Thymus (tissue), 11 donors: Measurements from ENCODE around the gene PMS1. TPM values are rescaled to one million over a fixed set of nuclear protein-coding genes. Genes with fewer than 3 reads are reported as not detected.

ENCODE experiments used
- DNase-seq, 9 donors: peaks; one replicate each; pipeline ENCODE4 v3.0.0-alpha.2; 2013; ENCODE audit warnings: low spot score in 9 of 9, low read depth in 6 of 9, missing footprints in 1 of 9
- H3K27ac ChIP-seq, 2 donors: one replicate each; pipeline ENCODE4 v1.5.1; 2013; ENCODE audit warnings: control low read depth in 1 of 2, low read depth in 1 of 2, low read length in 1 of 2, mild to moderate bottlenecking in 1 of 2, moderate library complexity in 1 of 2
- H3K27me3 ChIP-seq, 2 donors: one replicate each; pipeline ENCODE4 v1.5.1; 2013; ENCODE audit warnings: low read length in 1 of 2; ENCODE audit not compliant: control insufficient read depth in 2 of 2, insufficient read depth in 1 of 2
- H3K36me3 ChIP-seq, 2 donors: one replicate each; pipeline ENCODE4 v1.5.1; 2013; ENCODE audit warnings: low read length in 1 of 2, mild to moderate bottlenecking in 1 of 2, moderate library complexity in 1 of 2; ENCODE audit not compliant: control insufficient read depth in 2 of 2, insufficient read depth in 2 of 2
- H3K4me1 ChIP-seq, 2 donors: one replicate each; pipeline ENCODE4 v1.5.1; 2013; ENCODE audit warnings: low read length in 2 of 2; ENCODE audit not compliant: control insufficient read depth in 2 of 2, insufficient read depth in 2 of 2
- H3K4me3 ChIP-seq, 2 donors: one replicate each; pipeline ENCODE4 v1.5.1; 2013; ENCODE audit warnings: low read length in 2 of 2, control low read depth in 1 of 2, mild to moderate bottlenecking in 1 of 2
- H3K9me3 ChIP-seq, 2 donors: one replicate each; pipeline ENCODE4 v1.5.1; 2013; ENCODE audit warnings: low read length in 1 of 2, mild to moderate bottlenecking in 1 of 2; ENCODE audit not compliant: control insufficient read depth in 2 of 2, insufficient read depth in 1 of 2
- WGBS: extraction: QIAGEN DNeasy Blood & Tissue Kit; methylation state at CpG from one replicate; pipeline ENCODE4 v1.1.7; 2013; 5-methylcytosine and 5-hydroxymethylcytosine counted together
- polyA plus RNA-seq: library from polyadenylated mRNA; stranded (reverse); fragments of 200-250 nt; gene quantifications from one replicate; pipeline ENCODE4 v1.2.3, GENCODE V29; 2013
- total RNA-seq: library from RNA; stranded (reverse); fragments of 120-200 nt; gene quantifications from one replicate; pipeline ENCODE4 v1.2.4, GENCODE V29; 2013
- donor health status: healthy.

PMS1 gene
- total and polyA plus RNA-seq, 2 donors: 22.3 to 22.6 TPM

GRCh38 chr2:189799531-189799930 lies 15.3 kb downstream of the PMS1 start:
- Histone ChIP-seq H3K4me3 (no peak overlapping the region), H3K27me3 (no peaks in the 10 kb centered on the region), H3K36me3 (peaks cover 0 to 31% of the 10 kb centered on the region in 2 donors), H3K9me3 (no peaks in the 10 kb centered on the region), H3K27ac (no peak overlapping the region), H3K4me1 (no peaks in the 10 kb centered on the region)
- 97% methylated on average over 2 of the region's 2 CpGs for WGBS
- DNase-seq: no peak

GRCh38 chr2:189802396-189802912 lies 18.2 kb downstream of the PMS1 start:
- 97% methylated on average over 2 of the region's 2 CpGs for WGBS
- no peak for DNase-seq
- Histone ChIP-seq H3K27ac (no peak overlapping the region), H3K36me3 (peaks cover 0 to 8% of the 10 kb centered on the region in 2 donors), H3K27me3 (no peaks in the 10 kb centered on the region), H3K4me1 (no peaks in the 10 kb centered on the region), H3K9me3 (no peaks in the 10 kb centered on the region), H3K4me3 (no peak overlapping the region)

DNA sequence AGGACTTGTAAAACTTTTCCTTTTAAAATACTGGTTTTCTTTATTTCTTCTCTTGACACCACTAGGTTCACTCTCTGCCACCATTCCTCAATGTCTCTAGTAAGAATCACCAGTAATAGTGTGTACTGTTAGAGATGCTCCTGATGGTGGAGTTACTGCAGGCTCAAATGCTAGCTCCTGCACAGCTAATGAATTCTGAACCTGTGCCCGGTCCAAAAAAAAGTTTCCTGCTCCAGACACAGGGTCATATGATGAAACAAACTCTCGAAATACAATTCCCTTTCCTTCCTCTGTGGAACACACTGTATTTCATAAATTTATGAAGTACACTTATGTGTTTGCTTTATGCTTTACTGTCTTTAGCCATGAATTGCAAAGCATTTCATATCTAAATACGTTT lies 19.2 kb downstream of the PMS1 start:
- Histone ChIP-seq H3K9me3 (no peaks in the 10 kb centered on the region), H3K4me1 (no peaks in the 10 kb centered on the region), H3K27me3 (no peaks in the 10 kb centered on the region), H3K27ac (no peak overlapping the region), H3K36me3 (peaks cover 0 to 5% of the 10 kb centered on the region in 2 donors), H3K4me3 (no peak overlapping the region)
- WGBS: 98% methylated on average over 3 of the region's 3 CpGs
- no peak for DNase-seq

DNA sequence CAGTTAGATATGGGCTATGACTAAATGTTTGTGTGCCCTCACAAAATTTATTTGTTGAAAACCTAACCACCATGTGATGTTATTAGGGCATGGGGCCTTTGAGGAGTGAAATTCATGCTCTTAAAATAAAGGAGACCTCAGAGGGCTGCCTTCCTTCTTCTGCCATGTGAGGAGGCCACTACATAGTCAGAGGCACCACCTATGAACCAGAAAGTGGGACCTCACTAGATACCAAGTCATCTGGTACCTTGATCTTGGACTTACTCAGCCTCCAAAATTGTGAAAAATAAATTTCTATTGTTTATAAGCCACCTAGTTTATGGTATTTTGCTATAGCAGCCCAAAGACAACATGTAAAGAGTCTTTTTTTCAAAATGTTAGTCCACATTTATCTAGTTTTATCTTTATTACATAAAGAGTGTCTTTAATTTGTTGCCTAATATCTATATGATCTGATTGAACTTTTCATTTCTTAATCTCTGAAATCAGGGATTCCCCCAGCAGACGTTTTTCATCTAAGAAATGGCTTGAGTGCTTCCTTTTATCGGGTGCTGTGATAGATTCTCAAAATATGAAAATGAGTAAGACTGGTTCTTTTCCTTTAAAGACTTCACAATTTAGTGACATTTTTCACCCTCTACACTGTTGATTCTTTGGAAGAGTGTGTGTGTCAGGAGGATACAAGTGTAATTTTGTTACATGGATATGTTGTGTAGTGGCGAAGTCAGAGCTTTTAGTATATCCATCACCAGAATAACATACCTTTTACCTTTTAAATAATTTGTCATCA lies 34.2 kb downstream of the PMS1 start:
- WGBS: 98% methylated on average over 3 of the region's 3 CpGs
- no peaks in the 10 kb centered on the region for H3K9me3 ChIP-seq
- H3K27ac ChIP-seq: no peak overlapping the region
- H3K4me1 ChIP-seq: no peaks in the 10 kb centered on the region
- no peaks in the 10 kb centered on the region for H3K27me3 ChIP-seq
- no peak overlapping the region for H3K4me3 ChIP-seq
- H3K36me3 ChIP-seq: peaks cover 7 to 12% of the 10 kb centered on the region in 2 donors
- no peak for DNase-seq

DNA sequence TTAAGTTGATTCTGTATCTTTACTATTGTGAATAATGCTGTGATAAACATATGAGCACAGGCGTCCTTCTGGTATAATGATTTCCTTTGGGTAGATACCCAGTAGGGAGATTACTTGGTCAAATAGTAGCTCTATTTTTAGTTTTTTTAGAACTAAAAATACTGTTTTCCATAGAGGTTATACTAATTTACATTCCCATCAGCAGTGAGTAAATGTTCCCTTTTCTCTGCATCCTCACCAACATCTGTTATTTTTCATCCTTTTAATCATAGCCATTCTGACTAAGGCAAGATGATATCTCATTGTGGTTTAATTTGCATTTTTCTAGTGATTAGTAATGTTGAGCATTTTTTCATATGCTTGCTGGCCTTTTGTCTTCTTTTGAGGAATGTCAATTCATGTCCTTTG lies 35.1 kb downstream of the PMS1 start:
- WGBS: 100% methylated on average over 1 of the region's 1 CpG
- Histone ChIP-seq H3K9me3 (no peaks in the 10 kb centered on the region), H3K27me3 (no peaks in the 10 kb centered on the region), H3K4me3 (no peak overlapping the region), H3K36me3 (peaks cover 7 to 10% of the 10 kb centered on the region in 2 donors), H3K4me1 (no peaks in the 10 kb centered on the region), H3K27ac (no peak overlapping the region)
- DNase-seq: no peak

GRCh38 chr2:189821953-189822748 lies 37.9 kb downstream of the PMS1 start:
- no peak overlapping the region for H3K27ac ChIP-seq
- DNase-seq: no peak
- no peak overlapping the region for H3K4me3 ChIP-seq
- H3K4me1 ChIP-seq: no peaks in the 10 kb centered on the region
- 97% methylated on average over 33 of the region's 33 CpGs for WGBS
- peaks cover 7 to 10% of the 10 kb centered on the region in 2 donors for H3K36me3 ChIP-seq
- H3K9me3 ChIP-seq: no peaks in the 10 kb centered on the region
- no peaks in the 10 kb centered on the region for H3K27me3 ChIP-seq

- no peaks in the 10 kb centered on the region for H3K9me3 ChIP-seq
- 97% methylated on average over 3 of the region's 3 CpGs for whole genome bisulfite sequencing
- no peaks in the 10 kb centered on the region for H3K27me3 ChIP-seq
- no peaks in the 10 kb centered on the region for H3K4me1 ChIP-seq
- H3K4me3 ChIP-seq: no peak overlapping the region
- peaks cover 4 to 7% of the 10 kb centered on the region in 2 donors for H3K36me3 ChIP-seq
- no peak for DNase-seq
- H3K27ac ChIP-seq: no peak overlapping the region
Measured at GRCh38 chr2:189824694-189825396, 40.6 kb downstream of the PMS1 start.

- 98% methylated on average over 5 of the region's 5 CpGs for WGBS
- Histone ChIP-seq H3K4me1 (no peaks in the 10 kb centered on the region), H3K36me3 (peaks cover 3 to 4% of the 10 kb centered on the region in 2 donors), H3K27ac (no peak overlapping the region), H3K9me3 (no peaks in the 10 kb centered on the region), H3K4me3 (no peak overlapping the region), H3K27me3 (no peaks in the 10 kb centered on the region)
- no peak for DNase-seq
Measured at GRCh38 chr2:189826039-189826438, 41.8 kb downstream of the PMS1 start.
